Measurements from ENCODE around the gene KIF3B.
A peak's percentile ranks its signal among the peaks of the same experiment; 100 is the strongest.

Gene KIF3B

DNA sequence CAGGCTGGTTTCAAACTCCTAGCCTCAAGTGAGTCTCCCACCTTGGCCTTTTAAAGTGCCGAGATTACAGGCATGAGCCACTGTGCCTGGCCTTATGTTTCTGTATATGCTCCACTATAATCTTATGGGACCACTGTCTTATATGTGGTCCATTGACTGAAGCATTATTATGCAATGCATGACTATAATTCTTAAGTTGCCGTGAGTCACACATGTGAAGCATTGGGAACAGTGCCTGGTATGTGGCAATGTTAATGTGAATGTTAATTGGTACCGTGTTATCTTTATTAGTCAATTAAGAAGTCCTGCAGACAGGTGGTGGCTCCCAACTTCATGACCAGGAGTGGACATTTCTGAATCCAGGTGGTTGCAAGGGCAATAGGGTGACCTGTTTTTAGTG lies 66.0 kb downstream of the KIF3B start:
- Histone ChIP-seq H2AFZ (ENCODE audit: low read depth, low read length) (no peak overlapping the region), H2BK120ac (ENCODE audit: low read depth, low read length) (no peak overlapping the region), H2BK5ac (ENCODE audit: low read depth, low read length, poor library complexity, severe bottlenecking) (no peak overlapping the region), H3K4me1 (ENCODE audit: control insufficient read depth, insufficient read depth, low read depth, low read length) (peaks cover 7% of the 10 kb centered on the region), H3K18ac (ENCODE audit: low read depth in 1 of 2, low read length in 2 of 2) (no peak overlapping the region), H2BK15ac (ENCODE audit: low read depth, poor library complexity, severe bottlenecking) (no peak overlapping the region), H3K27ac (ENCODE audit: low read length, poor library complexity, severe bottlenecking) (no peak overlapping the region), H3K9me3 (ENCODE audit: control insufficient read depth, low read length) (no peaks in the 10 kb centered on the region), H2AK5ac (ENCODE audit: low read length, severe bottlenecking) (no peak overlapping the region), H2BK12ac (ENCODE audit: low read length in 2 of 2) (no peak overlapping the region), H3K9ac (ENCODE audit: low read length) (no peak overlapping the region), H3K4me2 (ENCODE audit: low read length, poor library complexity, severe bottlenecking) (no peak overlapping the region), H3K4me3 (ENCODE audit: insufficient read depth in 1 of 2, low read depth in 1 of 2, low read length in 2 of 2) (no peak overlapping the region), H3K23ac (ENCODE audit: low read length in 2 of 2) (no peak overlapping the region), H3K79me1 (replicated peaks; ENCODE audit: low read length, poor library complexity, severe bottlenecking) (peaks cover 2% of the 10 kb centered on the region), H4K91ac (ENCODE audit: low read length) (no peak overlapping the region), H3K4ac (ENCODE audit: low read depth in 1 of 2, low read length in 2 of 2) (no peak overlapping the region), H4K8ac (ENCODE audit: low read length) (no peak overlapping the region), H3K27me3 (ENCODE audit: control insufficient read depth in 1 of 2, insufficient read depth in 1 of 2, low read length in 2 of 2) (no peaks in the 10 kb centered on the region), H3K36me3 (ENCODE audit: control insufficient read depth in 1 of 2, insufficient read depth in 2 of 2, low read depth in 1 of 2, low read length in 2 of 2) (peaks cover 0 to 4% of the 10 kb centered on the region in 2 experiments), H3K14ac (ENCODE audit: low read length in 2 of 2) (no peak overlapping the region)
- DNase-seq = peak; percentile 73
- WGBS = 81% methylated on average over 3 of the region's 3 CpGs

- no peak overlapping the region for H3K23ac ChIP-seq (ENCODE audit: low read length in 2 of 2)
- no peak overlapping the region for H3K4me3 ChIP-seq (ENCODE audit: insufficient read depth in 1 of 2, low read depth in 1 of 2, low read length in 2 of 2)
- H2BK120ac ChIP-seq (ENCODE audit: low read depth, low read length) = no peak overlapping the region
- peak overlapping the region; percentile 10 for H4K8ac ChIP-seq (ENCODE audit: low read length)
- H3K36me3 ChIP-seq (ENCODE audit: control insufficient read depth in 1 of 2, insufficient read depth in 2 of 2, low read depth in 1 of 2, low read length in 2 of 2) = peaks cover 0 to under 1% of the 10 kb centered on the region in 2 experiments
- no peaks in the 10 kb centered on the region for H3K27me3 ChIP-seq (ENCODE audit: control insufficient read depth in 1 of 2, insufficient read depth in 1 of 2, low read length in 2 of 2)
- H2AK5ac ChIP-seq (ENCODE audit: low read length, severe bottlenecking) = no peak overlapping the region
- peaks cover 7% of the 10 kb centered on the region for H3K4me1 ChIP-seq (ENCODE audit: control insufficient read depth, insufficient read depth, low read depth, low read length)
- H2AFZ ChIP-seq (ENCODE audit: low read depth, low read length) = no peak overlapping the region
- no peak overlapping the region for H2BK15ac ChIP-seq (ENCODE audit: low read depth, poor library complexity, severe bottlenecking)
- no peak overlapping the region for H3K27ac ChIP-seq (ENCODE audit: low read length, poor library complexity, severe bottlenecking)
- no peaks in the 10 kb centered on the region for H3K9me3 ChIP-seq (ENCODE audit: control insufficient read depth, low read length)
- H3K14ac ChIP-seq (ENCODE audit: low read length in 2 of 2) = no peak overlapping the region
- no peak overlapping the region for H2BK5ac ChIP-seq (ENCODE audit: low read depth, low read length, poor library complexity, severe bottlenecking)
- no peak overlapping the region for H3K18ac ChIP-seq (ENCODE audit: low read depth in 1 of 2, low read length in 2 of 2)
- no peak for DNase-seq
- no peak overlapping the region for H4K91ac ChIP-seq (ENCODE audit: low read length)
- no peak overlapping the region for H3K9ac ChIP-seq (ENCODE audit: low read length)
- H3K4ac ChIP-seq (ENCODE audit: low read depth in 1 of 2, low read length in 2 of 2) = no peak overlapping the region
- H3K4me2 ChIP-seq (ENCODE audit: low read length, poor library complexity, severe bottlenecking) = no peak overlapping the region
- no peak overlapping the region for H2BK12ac ChIP-seq (ENCODE audit: low read length in 2 of 2)
- peaks cover 1% of the 10 kb centered on the region for H3K79me1 ChIP-seq (replicated peaks; ENCODE audit: low read length, poor library complexity, severe bottlenecking)
- WGBS = 68% methylated on average over 7 of the region's 7 CpGs
Observed at GRCh38 chr20:32344835-32345506, 67.5 kb downstream of the KIF3B start.

- Histone ChIP-seq H2BK5ac (ENCODE audit: low read depth, low read length, poor library complexity, severe bottlenecking) (no peak overlapping the region), H2BK15ac (ENCODE audit: low read depth, poor library complexity, severe bottlenecking) (no peak overlapping the region), H3K23ac (ENCODE audit: low read length in 2 of 2) (no peak overlapping the region), H3K18ac (ENCODE audit: low read depth in 1 of 2, low read length in 2 of 2) (no peak overlapping the region), H3K4ac (ENCODE audit: low read depth in 1 of 2, low read length in 2 of 2) (no peak overlapping the region), H3K27ac (ENCODE audit: low read length, poor library complexity, severe bottlenecking) (no peak overlapping the region), H2BK12ac (ENCODE audit: low read length in 2 of 2) (no peak overlapping the region), H3K79me1 (replicated peaks; ENCODE audit: low read length, poor library complexity, severe bottlenecking) (peaks cover 2% of the 10 kb centered on the region), H3K14ac (ENCODE audit: low read length in 2 of 2) (no peak overlapping the region), H2BK120ac (ENCODE audit: low read depth, low read length) (no peak overlapping the region), H3K27me3 (ENCODE audit: control insufficient read depth in 1 of 2, insufficient read depth in 1 of 2, low read length in 2 of 2) (no peaks in the 10 kb centered on the region), H4K8ac (ENCODE audit: low read length) (no peak overlapping the region), H3K9ac (ENCODE audit: low read length) (no peak overlapping the region), H3K4me1 (ENCODE audit: control insufficient read depth, insufficient read depth, low read depth, low read length) (peaks cover 4% of the 10 kb centered on the region), H2AFZ (ENCODE audit: low read depth, low read length) (no peak overlapping the region), H2AK5ac (ENCODE audit: low read length, severe bottlenecking) (no peak overlapping the region), H3K36me3 (ENCODE audit: control insufficient read depth in 1 of 2, insufficient read depth in 2 of 2, low read depth in 1 of 2, low read length in 2 of 2) (peaks cover 4 to 8% of the 10 kb centered on the region in 2 experiments), H3K4me3 (ENCODE audit: insufficient read depth in 1 of 2, low read depth in 1 of 2, low read length in 2 of 2) (no peak overlapping the region), H3K4me2 (ENCODE audit: low read length, poor library complexity, severe bottlenecking) (no peak overlapping the region), H3K9me3 (ENCODE audit: control insufficient read depth, low read length) (no peaks in the 10 kb centered on the region), H4K91ac (ENCODE audit: low read length) (no peak overlapping the region)
- 87% methylated on average over 3 of the region's 3 CpGs for WGBS
- no peak for DNase-seq
Observed at GRCh38 chr20:32348207-32348606, 70.8 kb downstream of the KIF3B start.

GRCh38 chr20:32350421-32350820 lies 73.0 kb downstream of the KIF3B start:
- H3K27ac ChIP-seq (ENCODE audit: low read length, poor library complexity, severe bottlenecking) = no peak overlapping the region
- no peaks in the 10 kb centered on the region for H3K27me3 ChIP-seq (ENCODE audit: control insufficient read depth in 1 of 2, insufficient read depth in 1 of 2, low read length in 2 of 2)
- no peak overlapping the region for H2AK5ac ChIP-seq (ENCODE audit: low read length, severe bottlenecking)
- H3K36me3 ChIP-seq (ENCODE audit: control insufficient read depth in 1 of 2, insufficient read depth in 2 of 2, low read depth in 1 of 2, low read length in 2 of 2) = peaks cover 4 to 8% of the 10 kb centered on the region in 2 experiments
- H2AFZ ChIP-seq (ENCODE audit: low read depth, low read length) = no peak overlapping the region
- H3K4me3 ChIP-seq (ENCODE audit: insufficient read depth in 1 of 2, low read depth in 1 of 2, low read length in 2 of 2) = no peak overlapping the region
- no peak overlapping the region for H3K18ac ChIP-seq (ENCODE audit: low read depth in 1 of 2, low read length in 2 of 2)
- no peak overlapping the region for H4K91ac ChIP-seq (ENCODE audit: low read length)
- no peaks in the 10 kb centered on the region for H3K4me1 ChIP-seq (ENCODE audit: control insufficient read depth, insufficient read depth, low read depth, low read length)
- H2BK5ac ChIP-seq (ENCODE audit: low read depth, low read length, poor library complexity, severe bottlenecking) = no peak overlapping the region
- H2BK15ac ChIP-seq (ENCODE audit: low read depth, poor library complexity, severe bottlenecking) = peak overlapping the region; percentile 71
- H3K14ac ChIP-seq (ENCODE audit: low read length in 2 of 2) = no peak overlapping the region
- H3K4ac ChIP-seq (ENCODE audit: low read depth in 1 of 2, low read length in 2 of 2) = no peak overlapping the region
- no peak overlapping the region for H3K9ac ChIP-seq (ENCODE audit: low read length)
- no peak overlapping the region for H2BK120ac ChIP-seq (ENCODE audit: low read depth, low read length)
- no peak overlapping the region for H2BK12ac ChIP-seq (ENCODE audit: low read length in 2 of 2)
- DNase-seq = no peak
- peaks cover 2% of the 10 kb centered on the region for H3K79me1 ChIP-seq (replicated peaks; ENCODE audit: low read length, poor library complexity, severe bottlenecking)
- no peak overlapping the region for H4K8ac ChIP-seq (ENCODE audit: low read length)
- H3K4me2 ChIP-seq (ENCODE audit: low read length, poor library complexity, severe bottlenecking) = no peak overlapping the region
- H3K9me3 ChIP-seq (ENCODE audit: control insufficient read depth, low read length) = no peaks in the 10 kb centered on the region
- WGBS = 77% methylated on average over 3 of the region's 3 CpGs
- H3K23ac ChIP-seq (ENCODE audit: low read length in 2 of 2) = no peak overlapping the region
